Colonic mucosa (tissue), 4 donors: ENCODE results near the gene BOD1. TPM values are rescaled to one million over a fixed set of nuclear protein-coding genes. Genes with fewer than 3 reads are reported as not detected.

ENCODE experiments used
- DNase-seq: peaks from one replicate; pipeline ENCODE4 v3.0.0-alpha.2; 2020
- H3K27ac ChIP-seq: fragments of 200-600 bp; one replicate; pipeline ENCODE4 v1.8.0; 2021
- H3K27me3 ChIP-seq: fragments of 200-600 bp; one replicate; pipeline ENCODE4 v1.8.0; 2021
- H3K36me3 ChIP-seq: fragments of 200-600 bp; one replicate; pipeline ENCODE4 v1.8.0; 2021
- H3K4me1 ChIP-seq: fragments of 200-600 bp; one replicate; pipeline ENCODE4 v1.8.0; 2021; ENCODE audit warnings: mild to moderate bottlenecking
- H3K4me3 ChIP-seq: fragments of 200-600 bp; one replicate; pipeline ENCODE4 v1.8.0; 2021
- H3K9ac ChIP-seq, 2 donors: one replicate each; pipeline ENCODE4 v1.7.0; 2013; ENCODE audit warnings: control low read depth in 2 of 2, low read depth in 2 of 2, low read length in 2 of 2
- H3K9me3 ChIP-seq: fragments of 200-600 bp; one replicate; pipeline ENCODE4 v1.8.0; 2021
- CTCF ChIP-seq: fragments of 200-600 bp; IDR thresholded peaks from one replicate; pipeline ENCODE4 v1.8.0; 2022; ENCODE audit warnings: antibody characterized with exemption, mild to moderate bottlenecking
- intact Hi-C: fragments of 100-400 bp; cut with DNase I; formaldehyde crosslinking; loops from one replicate; pipeline ENCODE4 v1.14.1; 2022
- total RNA-seq, 2 donors: library from RNA; stranded (reverse); fragmentation: NEBNext Ultra II Directional in 1 of 2; extraction: Animal tissue kit (Norgen Biotek cat#: 25700) in 1 of 2; gene quantifications; one replicate each; pipeline ENCODE4 v1.2.1, GENCODE V29; 2021
- donor health status: healthy.
- donor health status: DM: no; HTN: no; CAD: no.
- donor health status: DM: no; HTN: no; CAD: no.

The BOD1 gene
- total RNA-seq, 2 donors from 2014 or later, result 24.4 to 31.1 TPM

DNA sequence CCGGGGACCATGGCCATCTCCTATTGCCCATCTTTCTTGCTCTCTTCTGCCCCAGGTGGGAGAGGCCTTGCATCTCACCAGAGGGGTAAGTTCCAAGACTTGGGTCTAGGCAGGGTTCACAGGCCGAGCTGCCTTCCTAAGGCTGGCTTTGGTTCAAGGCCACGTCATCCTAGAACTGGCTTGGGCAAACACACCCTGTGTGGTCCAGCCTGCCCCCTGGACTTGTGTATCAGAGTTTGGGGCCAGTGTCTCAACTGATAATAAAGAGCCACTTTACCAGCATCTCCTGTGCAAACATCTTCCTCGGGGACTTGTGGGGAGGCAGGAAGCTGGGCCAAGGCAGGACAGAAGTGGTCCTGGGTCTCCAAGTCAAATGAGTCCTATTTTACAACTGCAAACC lies 17.8 kb downstream of the BOD1 start:
- Histone ChIP-seq H3K9ac (no peak overlapping the region), H3K27me3 (no peaks in the 10 kb centered on the region), H3K36me3 (no peaks in the 10 kb centered on the region), H3K4me1 (no peaks in the 10 kb centered on the region), H3K9me3 (no peaks in the 10 kb centered on the region), H3K27ac (no peak overlapping the region), H3K4me3 (no peak overlapping the region)
- intact Hi-C loops, result no loop called here
- no peak for DNase-seq
- no peak for TF ChIP-seq CTCF

DNA sequence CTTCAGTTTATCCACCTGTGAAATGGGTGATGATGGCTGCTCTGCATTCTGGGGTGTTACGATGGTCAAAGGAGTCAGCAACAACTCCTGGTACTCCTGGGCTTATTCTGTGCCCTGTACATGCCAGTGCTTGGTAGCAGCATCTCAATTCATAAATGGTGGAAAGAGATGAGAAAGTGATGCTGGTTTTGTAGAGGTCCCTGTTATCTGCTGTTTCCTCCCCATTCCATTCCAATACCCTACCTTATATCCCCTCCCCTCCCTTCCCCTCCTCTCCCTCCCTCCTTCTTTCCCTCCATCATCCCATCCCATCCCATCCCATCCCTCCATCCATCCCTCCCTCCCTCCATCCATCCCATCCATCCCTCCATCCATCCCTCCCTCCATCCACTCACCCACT lies 19.1 kb downstream of the BOD1 start:
- Histone ChIP-seq H3K4me3 (no peak overlapping the region), H3K9me3 (no peaks in the 10 kb centered on the region), H3K36me3 (no peaks in the 10 kb centered on the region), H3K27me3 (no peaks in the 10 kb centered on the region), H3K4me1 (no peaks in the 10 kb centered on the region), H3K27ac (no peak overlapping the region), H3K9ac (no peak overlapping the region)
- intact Hi-C loops, result no loop called here
- TF ChIP-seq CTCF, result no peak
- DNase-seq, result no peak

DNA sequence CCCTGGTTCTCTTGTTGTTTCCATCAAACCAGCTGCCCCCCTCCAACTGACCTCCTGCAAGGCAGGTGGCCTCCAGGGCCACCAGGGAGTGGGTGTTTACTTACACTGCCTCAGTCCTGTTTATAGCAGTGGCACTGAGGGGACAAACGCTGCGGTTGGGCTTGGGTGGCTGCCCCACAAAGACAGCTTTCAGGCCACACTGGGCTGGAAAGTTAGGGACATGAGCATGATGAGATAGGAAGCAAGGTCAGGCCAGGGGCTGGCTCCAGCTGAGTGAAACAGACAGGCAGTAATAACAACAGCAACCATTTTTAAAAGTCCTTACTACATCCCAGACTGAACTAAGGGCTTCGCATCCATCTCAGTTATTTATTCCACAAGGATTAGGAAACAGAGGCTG lies 20.6 kb downstream of the BOD1 start:
- H3K9me3 ChIP-seq, result no peaks in the 10 kb centered on the region
- no peak overlapping the region for H3K9ac ChIP-seq
- no peak for TF ChIP-seq CTCF
- no peaks in the 10 kb centered on the region for H3K27me3 ChIP-seq
- no peaks in the 10 kb centered on the region for H3K4me1 ChIP-seq
- no peak for DNase-seq
- no peaks in the 10 kb centered on the region for H3K36me3 ChIP-seq
- intact Hi-C loops, result no loop called here
- no peak overlapping the region for H3K27ac ChIP-seq
- no peak overlapping the region for H3K4me3 ChIP-seq

GRCh38 chr5:173594061-173594460 lies 22.4 kb downstream of the BOD1 start:
- intact Hi-C loops, result no loop called here
- no peak overlapping the region for H3K27ac ChIP-seq
- no peaks in the 10 kb centered on the region for H3K36me3 ChIP-seq
- DNase-seq, result no peak
- no peak for TF ChIP-seq CTCF
- no peak overlapping the region for H3K4me3 ChIP-seq
- H3K27me3 ChIP-seq, result no peaks in the 10 kb centered on the region
- H3K9me3 ChIP-seq, result no peaks in the 10 kb centered on the region
- H3K4me1 ChIP-seq, result no peaks in the 10 kb centered on the region
- no peak overlapping the region for H3K9ac ChIP-seq

- H3K9ac ChIP-seq, result no peak overlapping the region
- H3K9me3 ChIP-seq, result no peaks in the 10 kb centered on the region
- no peak for DNase-seq
- no peak overlapping the region for H3K4me3 ChIP-seq
- TF ChIP-seq CTCF, result no peak
- H3K27me3 ChIP-seq, result no peaks in the 10 kb centered on the region
- intact Hi-C loops, result no loop called here
- no peaks in the 10 kb centered on the region for H3K36me3 ChIP-seq
- no peaks in the 10 kb centered on the region for H3K4me1 ChIP-seq
- no peak overlapping the region for H3K27ac ChIP-seq
These were observed 24.3 kb downstream of the BOD1 start for GRCh38 chr5:173592050-173592669.
